PC-3 (cell line): Measurements from ENCODE around the gene TMEM108. TPM values are rescaled to one million over a fixed set of nuclear protein-coding genes. Genes with fewer than 3 reads are reported as not detected.

Experiments
- ATAC-seq: fragments of 200-7000 bp; cut with Tn5 transposase; 2 replicates; pipeline ENCODE4 v1.9.1; 2020; ENCODE audit warnings: mild to moderate bottlenecking, moderate library complexity
- BruUV-seq: library from RNA; stranded (reverse); fragments of 400-500 nt; replicated peaks from 2 replicates; lab custom pipeline; 2021; lab: Mats Ljungman, UMichigan
- CTCF ChIA-PET: fragments of 300-600 bp; sonication (Branson Sonifier 250); formaldehyde crosslinking; loops from one replicate; lab custom pipeline; 2022; ENCODE audit warnings: antibody characterized with exemption; lab: Charles Lee
- POLR2A ChIA-PET: fragments of 300-600 bp; sonication (Branson Sonifier 250); formaldehyde crosslinking; loops from one replicate; lab custom pipeline; 2022; ENCODE audit warnings: antibody characterized with exemption; ENCODE audit not compliant: unreplicated experiment; lab: Charles Lee
- DNase-seq: peaks from one replicate; pipeline ENCODE4 v3.0.0-alpha.2; 2015
- H2AFZ ChIP-seq: fragments of 300-600 bp; sonication (generic); 2 replicates; pipeline ENCODE4 v1.6.0; 2016; ENCODE audit warnings: antibody characterized with exemption, low read length
- H3F3A ChIP-seq: fragments of 300-600 bp; sonication (generic); one replicate; pipeline ENCODE4 v1.6.0; 2017; ENCODE audit warnings: antibody characterized with exemption, low read length, control low read depth, mild to moderate bottlenecking; ENCODE audit not compliant: unreplicated experiment
- H3K27ac ChIP-seq: fragments of 300-600 bp; sonication (generic); 2 replicates; pipeline ENCODE4 v1.5.1; 2016; ENCODE audit warnings: mild to moderate bottlenecking, low read length
- H3K27me3 ChIP-seq: fragments of 300-600 bp; sonication (generic); 2 replicates; pipeline ENCODE4 v1.6.1; 2016; ENCODE audit warnings: low read length, mixed read lengths
- H3K36me3 ChIP-seq: fragments of 300-600 bp; sonication (generic); 2 replicates; pipeline ENCODE4 v1.6.1; 2016; ENCODE audit warnings: low read depth, mixed run types, low read length, mixed read lengths
- H3K4me1 ChIP-seq: fragments of 300-600 bp; sonication (generic); 2 replicates; pipeline ENCODE4 v1.5.1; 2016; ENCODE audit warnings: low read length; ENCODE audit not compliant: insufficient read depth
- H3K4me2 ChIP-seq: fragments of 300-600 bp; sonication (generic); 2 replicates; pipeline ENCODE4 v1.6.0; 2016; ENCODE audit warnings: low read length
- H3K4me3 ChIP-seq: fragments of 300-600 bp; sonication (generic); 2 replicates; pipeline ENCODE4 v1.5.1; 2016; ENCODE audit warnings: mild to moderate bottlenecking, low read length, mixed read lengths
- H3K79me2 ChIP-seq: fragments of 300-600 bp; sonication (generic); 2 replicates; pipeline ENCODE4 v1.6.1; 2017; ENCODE audit warnings: low read length, mixed read lengths
- H3K9ac ChIP-seq: fragments of 300-600 bp; sonication (generic); 2 replicates; pipeline ENCODE4 v1.6.0; 2016; ENCODE audit warnings: mild to moderate bottlenecking, low read length
- H3K9me2 ChIP-seq: fragments of 300-600 bp; sonication (generic); replicated peaks from 2 replicates; pipeline ENCODE4 v1.6.1; 2016; ENCODE audit warnings: mixed run types, low read length, mixed read lengths
- H3K9me3 ChIP-seq: fragments of 300-600 bp; sonication (generic); 2 replicates; pipeline ENCODE4 v1.6.1; 2016; ENCODE audit warnings: low read length, mixed read lengths
- H4K20me1 ChIP-seq: fragments of 300-600 bp; sonication (generic); 2 replicates; pipeline ENCODE4 v1.6.1; 2016; ENCODE audit warnings: low read length, mixed read lengths
- EZH2 ChIP-seq: fragments of 300-600 bp; sonication (generic); IDR thresholded peaks from one replicate; pipeline ENCODE4 v1.6.1; 2017; ENCODE audit warnings: antibody characterized with exemption, mild to moderate bottlenecking, low read length; ENCODE audit not compliant: unreplicated experiment
- EZH2phosphoT487 ChIP-seq: fragments of 300-600 bp; sonication (generic); IDR thresholded peaks from 2 replicates; pipeline ENCODE4 v1.6.1; 2018; ENCODE audit warnings: mild to moderate bottlenecking, antibody characterized with exemption, low read length, borderline replicate concordance
- intact Hi-C: fragments of 100-400 bp; cut with micrococcal nuclease; formaldehyde crosslinking; loops from 2 replicates; pipeline ENCODE4 v1.9.0; 2023
- total RNA-seq: library from RNA; depleted of rRNA; stranded (reverse); fragments of >200 nt; gene quantifications from 2 replicates; pipeline ENCODE4 v1.2.3, GENCODE V29; 2014
- TF ChIP-seq, protein P1 (sequence below): fragments of 300-600 bp; sonication (generic); conservative IDR thresholded peaks from 2 replicates; pipeline ENCODE4 v1.5.1; 2017; ENCODE audit warnings: antibody characterized with exemption, low read depth, mild to moderate bottlenecking, low read length

Gene TMEM108
- total RNA-seq, 1 experiment from 2014 or later: not detected

DNA sequence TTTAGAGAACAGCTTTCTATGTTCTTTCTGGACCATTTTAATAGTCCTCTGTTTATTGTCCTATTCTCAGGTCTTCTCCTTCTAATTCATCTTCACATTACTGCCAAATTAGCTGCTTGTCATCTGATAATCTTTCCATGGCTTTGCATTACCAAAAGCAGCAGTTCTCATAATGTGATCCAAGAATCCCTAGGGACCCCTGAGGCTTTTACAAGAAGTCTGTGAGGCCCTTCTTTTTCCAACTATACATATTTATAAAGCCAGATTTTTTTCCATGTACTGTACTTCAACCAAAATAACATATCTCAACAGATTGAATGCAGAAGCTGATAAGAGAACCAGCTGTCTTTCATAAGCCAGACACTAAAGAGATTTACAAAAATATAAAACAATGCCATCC is 199.2 kb downstream of the TMEM108 start:
- TF ChIP-seq EZH2: no peak
- TF ChIP-seq, protein P1, sequence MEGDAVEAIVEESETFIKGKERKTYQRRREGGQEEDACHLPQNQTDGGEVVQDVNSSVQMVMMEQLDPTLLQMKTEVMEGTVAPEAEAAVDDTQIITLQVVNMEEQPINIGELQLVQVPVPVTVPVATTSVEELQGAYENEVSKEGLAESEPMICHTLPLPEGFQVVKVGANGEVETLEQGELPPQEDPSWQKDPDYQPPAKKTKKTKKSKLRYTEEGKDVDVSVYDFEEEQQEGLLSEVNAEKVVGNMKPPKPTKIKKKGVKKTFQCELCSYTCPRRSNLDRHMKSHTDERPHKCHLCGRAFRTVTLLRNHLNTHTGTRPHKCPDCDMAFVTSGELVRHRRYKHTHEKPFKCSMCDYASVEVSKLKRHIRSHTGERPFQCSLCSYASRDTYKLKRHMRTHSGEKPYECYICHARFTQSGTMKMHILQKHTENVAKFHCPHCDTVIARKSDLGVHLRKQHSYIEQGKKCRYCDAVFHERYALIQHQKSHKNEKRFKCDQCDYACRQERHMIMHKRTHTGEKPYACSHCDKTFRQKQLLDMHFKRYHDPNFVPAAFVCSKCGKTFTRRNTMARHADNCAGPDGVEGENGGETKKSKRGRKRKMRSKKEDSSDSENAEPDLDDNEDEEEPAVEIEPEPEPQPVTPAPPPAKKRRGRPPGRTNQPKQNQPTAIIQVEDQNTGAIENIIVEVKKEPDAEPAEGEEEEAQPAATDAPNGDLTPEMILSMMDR: no peak
- TF ChIP-seq EZH2phosphoT487: no peak
- H3K27ac ChIP-seq: no peak overlapping the region
- H3K4me2 ChIP-seq: no peak overlapping the region

DNA sequence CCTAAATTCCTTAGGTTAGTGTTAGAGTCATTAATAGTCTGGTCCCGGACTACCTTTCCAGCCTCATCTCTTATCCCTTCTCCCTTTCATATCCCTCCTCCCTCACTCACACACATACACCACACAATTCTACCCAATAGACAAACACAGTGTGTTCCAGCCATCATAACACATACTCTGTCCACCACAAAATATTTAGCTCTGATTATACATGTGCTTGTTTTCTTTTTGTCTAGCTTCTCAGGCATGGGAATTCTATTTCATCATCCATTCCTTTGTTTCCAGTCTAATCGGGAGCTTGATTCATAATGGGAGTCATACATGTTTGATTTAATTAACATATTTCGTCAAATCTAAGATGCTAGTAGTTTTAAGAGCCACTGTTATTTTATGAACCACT is 199.8 kb downstream of the TMEM108 start:
- H3K79me2 ChIP-seq: no peaks in the 10 kb centered on the region
- no TSS peak for BruUV-seq

More for the DNA sequence above, 199.2 kb downstream of the TMEM108 start:
- Histone ChIP-seq H3K27me3 (0 out of 2 replicates have a peak, but pooled peaks cover 4% of the 10 kb centered on the region), H4K20me1 (no peaks in the 10 kb centered on the region), H3K9ac (no peak overlapping the region), H3K36me3 (no peaks in the 10 kb centered on the region), H3F3A (no peaks in the 10 kb centered on the region), H3K79me2 (no peaks in the 10 kb centered on the region), H2AFZ (no peak overlapping the region), H3K9me3 (no peaks in the 10 kb centered on the region), H3K4me1 (no peaks in the 10 kb centered on the region), H3K9me2 (no peaks in the 10 kb centered on the region), H3K4me3 (no peak overlapping the region)
- no peak for ATAC-seq
- BruUV-seq: no TSS peak
- DNase-seq: no peak
- ChIA-PET POLR2A (no interaction called here), CTCF (no interaction called here)
- intact Hi-C loops: no loop called here

DNA sequence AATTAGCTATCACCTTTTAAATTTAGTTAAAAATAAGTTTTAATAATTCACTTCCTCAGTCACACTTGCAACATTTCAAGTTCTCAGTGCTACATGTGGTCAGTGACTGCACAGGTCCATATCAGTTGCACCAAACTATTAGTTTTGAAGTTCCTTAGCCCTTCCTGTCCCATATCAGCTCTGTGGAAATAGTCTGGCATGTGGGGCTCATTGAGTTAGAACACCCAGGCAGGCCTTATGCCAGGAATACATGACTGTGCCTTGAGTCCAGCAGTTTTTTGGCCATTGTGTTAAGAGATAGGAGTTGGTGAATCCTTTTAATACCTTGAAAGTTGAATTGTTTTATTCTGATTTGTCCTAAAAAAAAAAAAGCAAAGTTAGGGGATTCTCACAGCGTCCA is 207.9 kb downstream of the TMEM108 start:
- Histone ChIP-seq H3K36me3 (no peaks in the 10 kb centered on the region), H4K20me1 (no peaks in the 10 kb centered on the region), H3F3A (no peaks in the 10 kb centered on the region), H3K4me1 (no peaks in the 10 kb centered on the region), H3K27me3 (peaks cover 18% of the 10 kb centered on the region), H3K27ac (no peak overlapping the region), H2AFZ (no peak overlapping the region), H3K9ac (no peak overlapping the region), H3K9me3 (no peaks in the 10 kb centered on the region), H3K4me3 (no peak overlapping the region), H3K9me2 (no peaks in the 10 kb centered on the region), H3K79me2 (no peaks in the 10 kb centered on the region), H3K4me2 (no peak overlapping the region)
- CTCF ChIA-PET: no interaction called here
- BruUV-seq: no TSS peak
- no peak for TF ChIP-seq EZH2phosphoT487
- no peak for TF ChIP-seq EZH2
- TF ChIP-seq, protein P1: no peak
- no peak for ATAC-seq
- POLR2A ChIA-PET: no interaction called here
- intact Hi-C loops: no loop called here
- no peak for DNase-seq

More for the DNA sequence above, 199.8 kb downstream of the TMEM108 start:
- no peaks in the 10 kb centered on the region for H3K36me3 ChIP-seq
- H3F3A ChIP-seq: no peaks in the 10 kb centered on the region
- H3K27me3 ChIP-seq: peaks cover 10% of the 10 kb centered on the region; the same call in 1 of the 2 replicates
- ChIA-PET CTCF (no interaction called here), POLR2A (no interaction called here)
- DNase-seq (no peak), ATAC-seq (no peak)
- H3K27ac ChIP-seq: no peak overlapping the region
- no peak overlapping the region for H2AFZ ChIP-seq
- H4K20me1 ChIP-seq: no peaks in the 10 kb centered on the region
- no peak overlapping the region for H3K4me3 ChIP-seq
- H3K9me2 ChIP-seq: no peaks in the 10 kb centered on the region
- no peaks in the 10 kb centered on the region for H3K4me1 ChIP-seq
- TF ChIP-seq EZH2: no peak
- TF ChIP-seq, protein P1: no peak
- no peak for TF ChIP-seq EZH2phosphoT487
- intact Hi-C loops: no loop called here
- no peak overlapping the region for H3K9ac ChIP-seq
- H3K4me2 ChIP-seq: no peak overlapping the region
- H3K9me3 ChIP-seq: no peaks in the 10 kb centered on the region
